H1 (cell line): Measurements from ENCODE around the gene ENTPD6. TPM values are rescaled to one million over a fixed set of nuclear protein-coding genes. Genes with fewer than 3 reads are reported as not detected.

Source experiments
- CTCF ChIA-PET: fragments of 300-600 bp; sonication (Branson Sonifier 250); formaldehyde crosslinking; loops from one replicate; lab custom pipeline; 2021; ENCODE audit not compliant: partially characterized antibody; lab: Charles Lee
- POLR2A ChIA-PET: fragments of 300-600 bp; sonication (Branson Sonifier 250); formaldehyde crosslinking; loops from one replicate; lab custom pipeline; 2021; ENCODE audit warnings: inconsistent platforms; ENCODE audit not compliant: partially characterized antibody; lab: Charles Lee
- DNase-seq, 2 experiments: peaks; one replicate each; pipeline versions ENCODE4 v3.0.0 to v3.0.0-alpha.2; 2010 to 2022; ENCODE audit warnings: low spot score in 2 of 2, low read depth in 1 of 2, mixed read lengths in 1 of 2
- FAIRE-seq: peaks from 2 replicates; lab custom pipeline; 2011; peaks lifted over from hg19 to GRCh38; lab: Jason Lieb, UNC
- H2AFZ ChIP-seq: 2 replicates; pipeline ENCODE4 v1.8.1; 2012; ENCODE audit warnings: low read length, inconsistent platforms
- H2AK5ac ChIP-seq: 2 replicates; pipeline ENCODE4 v1.6.1; 2013; ENCODE audit warnings: low read depth, low read length
- H2BK120ac ChIP-seq: replicated peaks from 2 replicates; pipeline ENCODE3; 2013; ENCODE audit warnings: low read depth, low read length, inconsistent platforms
- H2BK12ac ChIP-seq: 2 replicates; pipeline ENCODE4 v1.6.1; 2013; ENCODE audit warnings: low read depth, low read length
- H2BK15ac ChIP-seq: 2 replicates; pipeline ENCODE4 v1.6.1; 2013; ENCODE audit warnings: low read length
- H2BK20ac ChIP-seq: 2 replicates; pipeline ENCODE4 v1.6.1; 2013; ENCODE audit warnings: low read length
- H2BK5ac ChIP-seq: 2 replicates; pipeline ENCODE4 v1.6.1; 2013; ENCODE audit warnings: low read depth, low read length
- H3K14ac ChIP-seq: 2 replicates; pipeline ENCODE4 v1.6.1; 2013; ENCODE audit warnings: inconsistent platforms; ENCODE audit not compliant: insufficient read length
- H3K18ac ChIP-seq: 2 replicates; pipeline ENCODE4 v1.6.1; 2013; ENCODE audit warnings: low read length; ENCODE audit errors: extremely low read depth
- H3K23ac ChIP-seq: 2 replicates; pipeline ENCODE4 v1.6.1; 2013; ENCODE audit warnings: inconsistent platforms; ENCODE audit not compliant: insufficient read length
- H3K23me2 ChIP-seq: 2 replicates; pipeline ENCODE4 v1.6.1; 2013; ENCODE audit warnings: low read depth, low read length
- H3K27ac ChIP-seq: 2 replicates; pipeline ENCODE4 v1.6.1; 2011; ENCODE audit warnings: low read depth, low read length, inconsistent platforms
- H3K27me3 ChIP-seq, 4 experiments: replicated peaks in 1 of 4; 1 replicate in 1 of 4; 2 replicates in 3 of 4; pipeline versions ENCODE4 v1.6.1 to v1.8.1; 2011 to 2013; ENCODE audit warnings: low read length in 3 of 4, mild to moderate bottlenecking in 3 of 4, inconsistent platforms in 2 of 4, mixed read lengths in 2 of 4, moderate library complexity in 1 of 4; ENCODE audit not compliant: control insufficient read depth in 3 of 4, insufficient read depth in 3 of 4; ENCODE audit errors: extremely low read depth in 1 of 4
- H3K36me3 ChIP-seq, 4 experiments: 2 replicates each; pipeline versions ENCODE4 v1.6.1 to v1.8.1; 2011 to 2013; ENCODE audit warnings: mild to moderate bottlenecking in 4 of 4, low read length in 3 of 4, moderate library complexity in 2 of 4, control low read depth in 1 of 4, inconsistent platforms in 1 of 4; ENCODE audit not compliant: insufficient read depth in 4 of 4, control insufficient read depth in 2 of 4
- H3K4ac ChIP-seq: replicated peaks from 2 replicates; pipeline ENCODE3; 2013; ENCODE audit warnings: low read length, low read depth, mixed read lengths, inconsistent platforms; ENCODE audit not compliant: insufficient read length
- H3K4me1 ChIP-seq, 4 experiments: replicated peaks in 1 of 4; 1 replicate in 1 of 4; 2 replicates in 3 of 4; pipeline versions ENCODE4 v1.6.1 to v1.8.1; 2011 to 2013; ENCODE audit warnings: low read length in 3 of 4, inconsistent platforms in 2 of 4, mixed read lengths in 1 of 4; ENCODE audit not compliant: insufficient read depth in 4 of 4, control insufficient read depth in 3 of 4
- H3K4me2 ChIP-seq, 2 experiments: 2 replicates each; pipeline versions ENCODE4 v1.6.1 to v1.8.1; 2011 to 2013; ENCODE audit warnings: low read depth in 2 of 2, low read length in 2 of 2, control low read depth in 1 of 2, inconsistent platforms in 1 of 2, mild to moderate bottlenecking in 1 of 2; ENCODE audit not compliant: insufficient read depth in 1 of 2
- H3K4me3 ChIP-seq, 4 experiments: fragments of 200-600, 300-600 bp in 1 of 4; sonication (generic), shearing (Covaris generic), sonication (Bioruptor Twin) in 1 of 4; 2 replicates each; pipeline versions ENCODE4 v1.5.1 to v1.8.1; 2011 to 2016; ENCODE audit warnings: low read length in 4 of 4, low read depth in 3 of 4, control low read depth in 2 of 4, inconsistent platforms in 2 of 4, mild to moderate bottlenecking in 2 of 4, mixed read lengths in 1 of 4, moderate library complexity in 1 of 4; ENCODE audit not compliant: insufficient read depth in 2 of 4; ENCODE audit errors: extremely low read depth in 1 of 4
- H3K56ac ChIP-seq: replicated peaks from 2 replicates; pipeline ENCODE3; 2013; ENCODE audit warnings: low read depth, mild to moderate bottlenecking, mixed read lengths, low read length, inconsistent platforms; ENCODE audit not compliant: insufficient read length
- H3K79me1 ChIP-seq: 2 replicates; pipeline ENCODE4 v1.6.1; 2013; ENCODE audit warnings: low read depth, low read length, control low read depth
- H3K79me2 ChIP-seq, 2 experiments: 2 replicates each; pipeline versions ENCODE4 v1.6.1 to v1.8.1; 2012 to 2013; ENCODE audit warnings: low read length in 2 of 2, mild to moderate bottlenecking in 2 of 2, inconsistent platforms in 1 of 2; ENCODE audit not compliant: insufficient read depth in 2 of 2, control insufficient read depth in 1 of 2
- H3K9ac ChIP-seq, 4 experiments: replicated peaks in 1 of 4; 1 replicate in 1 of 4; 2 replicates in 3 of 4; pipeline versions ENCODE4 v1.6.1 to v1.8.1; 2011 to 2013; ENCODE audit warnings: low read depth in 3 of 4, low read length in 3 of 4, control low read depth in 2 of 4, mild to moderate bottlenecking in 2 of 4, moderate library complexity in 2 of 4, inconsistent platforms in 1 of 4; ENCODE audit errors: extremely low read depth in 1 of 4
- H3K9me3 ChIP-seq, 2 experiments: 2 replicates each; pipeline versions ENCODE4 v1.6.1 to v1.8.1; 2012 to 2013; ENCODE audit warnings: mild to moderate bottlenecking in 2 of 2, moderate library complexity in 2 of 2, control low read depth in 1 of 2, inconsistent platforms in 1 of 2, low read depth in 1 of 2, low read length in 1 of 2, mixed read lengths in 1 of 2; ENCODE audit not compliant: insufficient read depth in 2 of 2
- H4K20me1 ChIP-seq, 2 experiments: replicated peaks in 1 of 2; 2 replicates each; pipeline versions ENCODE3 to v1.8.1; 2011 to 2013; ENCODE audit warnings: inconsistent platforms in 2 of 2, low read length in 2 of 2, mild to moderate bottlenecking in 1 of 2; ENCODE audit not compliant: insufficient read depth in 2 of 2, control insufficient read depth in 1 of 2
- H4K5ac ChIP-seq: 2 replicates; pipeline ENCODE4 v1.6.1; 2013; ENCODE audit warnings: low read length, low read depth, mixed read lengths, inconsistent platforms; ENCODE audit not compliant: insufficient read length
- H4K8ac ChIP-seq: 2 replicates; pipeline ENCODE4 v1.8.0; 2013; ENCODE audit warnings: mild to moderate bottlenecking, moderate library complexity, low read length, inconsistent platforms; ENCODE audit not compliant: insufficient read depth; ENCODE audit errors: extremely low read depth
- H4K91ac ChIP-seq: replicated peaks from 2 replicates; pipeline ENCODE3; 2013; ENCODE audit warnings: low read length, mixed read lengths, inconsistent platforms; ENCODE audit not compliant: insufficient read length
- BACH1 ChIP-seq: IDR thresholded peaks from 2 replicates; pipeline ENCODE4 v1.6.1; 2012; ENCODE audit warnings: low read length, improper control_type of control experiment
- BCL11A ChIP-seq, 2 experiments: IDR thresholded peaks; one replicate each; pipeline ENCODE4 v1.6.1; 2011; ENCODE audit warnings: low read depth in 2 of 2, low read length in 2 of 2, mild to moderate bottlenecking in 2 of 2
- CEBPB ChIP-seq: IDR thresholded peaks from 2 replicates; pipeline ENCODE4 v1.6.1; 2012; ENCODE audit warnings: low read depth, low read length
- CREB1 ChIP-seq: IDR thresholded peaks from 2 replicates; pipeline ENCODE4 v1.6.1; 2012; ENCODE audit warnings: inconsistent platforms
- HDAC2 ChIP-seq, 2 experiments: fragments of 300-600 bp in 1 of 2; sonication (generic) in 1 of 2; IDR thresholded peaks; 2 replicates each; pipeline ENCODE4 v1.6.1; 2011 to 2012; ENCODE audit warnings: low read depth in 2 of 2, low read length in 2 of 2, mild to moderate bottlenecking in 2 of 2, moderate library complexity in 2 of 2, borderline replicate concordance in 1 of 2, inconsistent platforms in 1 of 2
- KDM4A ChIP-seq: IDR thresholded peaks from one replicate; pipeline ENCODE4 v1.7.1; 2012; ENCODE audit warnings: low read depth, mild to moderate bottlenecking, moderate library complexity, low read length, inconsistent platforms; ENCODE audit not compliant: severe bottlenecking
- KDM5A ChIP-seq: fragments of 200-600 bp; IDR thresholded peaks from 2 replicates; pipeline ENCODE4 v1.7.1; 2012; ENCODE audit warnings: mild to moderate bottlenecking, low read length, inconsistent platforms, mixed read lengths
- NANOG ChIP-seq: IDR thresholded peaks from 2 replicates; pipeline ENCODE4 v1.6.1; 2011; ENCODE audit warnings: low read length, low read depth, mild to moderate bottlenecking, inconsistent platforms; ENCODE audit not compliant: insufficient read depth, poor library complexity, severe bottlenecking
- RAD21 ChIP-seq, 2 experiments: IDR thresholded peaks in 1 of 2; conservative IDR thresholded peaks in 1 of 2; 2 replicates each; pipeline ENCODE4 v1.6.1; 2011; ENCODE audit warnings: low read depth in 2 of 2, low read length in 2 of 2, improper control_type of control experiment in 1 of 2, inconsistent platforms in 1 of 2, mild to moderate bottlenecking in 1 of 2, moderate library complexity in 1 of 2
- RBBP5 ChIP-seq: IDR thresholded peaks from 2 replicates; pipeline ENCODE4 v1.7.1; 2012; ENCODE audit warnings: low read depth, mild to moderate bottlenecking, inconsistent platforms, low read length, moderate library complexity, borderline replicate concordance
- RFX5 ChIP-seq: IDR thresholded peaks from 2 replicates; pipeline ENCODE4 v1.6.1; 2011; ENCODE audit warnings: low read depth, low read length, improper control_type of control experiment, borderline replicate concordance
- TCF12 ChIP-seq: IDR thresholded peaks from 2 replicates; pipeline ENCODE4 v1.6.1; 2011; ENCODE audit warnings: low read depth, mild to moderate bottlenecking, low read length
- YY1 ChIP-seq: IDR thresholded peaks from 2 replicates; pipeline ENCODE4 v1.6.1; 2011; ENCODE audit warnings: low read depth, mild to moderate bottlenecking, low read length
- WGBS, 2 experiments: shearing (Covaris generic) in 1 of 2; methylation state at CpG; one replicate each; pipeline versions ENCODE4 v1.1.6 to v1.1.7; 2013 to 2015; ENCODE audit warnings: low lambda C conversion rate in 2 of 2, mixed read lengths in 2 of 2, inconsistent platforms in 1 of 2, low coverage in 1 of 2, missing lambda C conversion rate in 1 of 2; ENCODE audit not compliant: insufficient replicate concordance in 2 of 2, insufficient coverage in 1 of 2, insufficient read length in 1 of 2; ENCODE audit errors: extremely low coverage in 1 of 2, missing lambda C conversion rate in 1 of 2; 5-methylcytosine and 5-hydroxymethylcytosine counted together
- polyA plus RNA-seq, 7 experiments: library from polyadenylated mRNA; depleted of rRNA in 3 of 7; stranded (reverse) in 5 of 7; unstranded in 2 of 7; fragments of >200 nt in 5 of 7; fragments of 200-250 nt in 2 of 7; gene quantifications; 1 replicate in 5 of 7; 2 replicates in 1 of 7; 4 replicates in 1 of 7; pipeline versions ENCODE4 v1.2.1 to v1.2.3, GENCODE V29; 2011 to 2013; ENCODE audit warnings: missing spikeins in 2 of 7, mixed read lengths in 2 of 7
- total RNA-seq: library from RNA; stranded (reverse); fragmentation: NEBNext Ultra II Directional; extraction: Animal tissue kit (Norgen Biotek cat#: 25700); gene quantifications from 2 replicates; pipeline ENCODE4 v1.2.1, GENCODE V29; 2021

ENTPD6 gene
- total and polyA plus RNA-seq, 2 of the 8 experiments (the other 6 are each of a cell fraction or from before 2014, with no cell fraction given), result 47.8 to 57.3 TPM

GRCh38 chr20:25237610-25238318 lies 42.3 kb downstream of the ENTPD6 start:
- Histone ChIP-seq H3K9me3 (no peaks in the 10 kb centered on the region), H4K20me1 (no peaks in the 10 kb centered on the region), H3K36me3 (no peaks in the 10 kb centered on the region), H3K14ac (no peak overlapping the region), H2BK5ac (no peak overlapping the region), H4K5ac (no peak overlapping the region), H3K27me3 (no peaks in the 10 kb centered on the region), H2BK20ac (no peak overlapping the region), H3K23me2 (no peaks in the 10 kb centered on the region), H3K4me2 (no peak overlapping the region), H3K27ac (no peak overlapping the region), H2BK15ac (no peak overlapping the region; the same call in 1 of the 2 replicates), H3K79me1 (no peaks in the 10 kb centered on the region), H3K79me2 (no peaks in the 10 kb centered on the region), H2BK12ac (no peak overlapping the region), H4K8ac (no peak overlapping the region; the same call in 1 of the 2 replicates), H4K91ac (no peak overlapping the region), H3K23ac (no peak overlapping the region), H2BK120ac (no peak overlapping the region), H3K18ac (no peak overlapping the region), H2AFZ (no peak overlapping the region), H3K4me3 (no peak overlapping the region), H3K56ac (no peak overlapping the region), H3K4me1 (no peaks in the 10 kb centered on the region), H2AK5ac (no peak overlapping the region), H3K9ac (no peak overlapping the region), H3K4ac (no peak overlapping the region)
- CTCF ChIA-PET, result interaction anchor here (0.7 to 1.0 kb wide), 2 partner anchors 9 to 244 kb away, joined by 3 read pairs; no protein-coding TSS in a partner anchor
- POLR2A ChIA-PET, result no interaction called here
- 88% methylated on average over 10 of the region's 10 CpGs; no CpG with 5 or more reads in 1 of the 2 experiments for WGBS, 2 experiments
- no peak for FAIRE-seq
- DNase-seq, result no peak
- TF ChIP-seq BACH1 (no peak), KDM4A (no peak), HDAC2 (IDR thresholded peaks at IDR 0.05; ENCODE audit: borderline replicate concordance in 1 of 2, low read depth in 2 of 2, low read length in 2 of 2) (no peak), KDM5A (no peak), YY1 (no peak), CEBPB (no peak), RBBP5 (no peak), RAD21 (IDR thresholded peaks at IDR 0.05 in 1 of 2, conservative IDR thresholded peaks at IDR 0.05 in 1 of 2; ENCODE audit: low read depth in 2 of 2, low read length in 2 of 2) (no peak), NANOG (no peak), TCF12 (no peak), RFX5 (no peak), BCL11A (IDR thresholded peaks at IDR 0.05; ENCODE audit: low read depth in 2 of 2, low read length in 2 of 2) (no peak), CREB1 (no peak)
